BLaER1 (cell line): ENCODE measurements around the gene FBXO44.

Experiments used
- H3K27ac ChIP-seq: shearing (Covaris generic); formaldehyde crosslinking; 2 replicates; pipeline ENCODE4 v1.8.1; 2022
- H3K27me3 ChIP-seq: shearing (Covaris generic); formaldehyde crosslinking; 2 replicates; pipeline ENCODE4 v1.8.1; 2022
- H3K36me3 ChIP-seq: shearing (Covaris generic); formaldehyde crosslinking; 2 replicates; pipeline ENCODE4 v1.8.1; 2022
- H3K4me1 ChIP-seq: shearing (Covaris generic); formaldehyde crosslinking; 2 replicates; pipeline ENCODE4 v1.8.1; 2022
- H3K4me2 ChIP-seq: shearing (Covaris generic); formaldehyde crosslinking; 2 replicates; pipeline ENCODE4 v1.8.1; 2022
- H3K4me3 ChIP-seq: shearing (Covaris generic); formaldehyde crosslinking; 2 replicates; pipeline ENCODE4 v1.8.1; 2022
- H3K9ac ChIP-seq: shearing (Covaris generic); formaldehyde crosslinking; 2 replicates; pipeline ENCODE4 v1.8.1; 2022
- H3K9me3 ChIP-seq: shearing (Covaris generic); formaldehyde crosslinking; 2 replicates; pipeline ENCODE4 v1.8.1; 2022
- H4K20me1 ChIP-seq: shearing (Covaris generic); formaldehyde crosslinking; 2 replicates; pipeline ENCODE4 v1.8.1; 2022
- Cebpa-rat ChIP-seq: shearing (Covaris generic); IDR thresholded peaks from 2 replicates; pipeline ENCODE4 v1.8.1; 2022

FBXO44 gene

DNA sequence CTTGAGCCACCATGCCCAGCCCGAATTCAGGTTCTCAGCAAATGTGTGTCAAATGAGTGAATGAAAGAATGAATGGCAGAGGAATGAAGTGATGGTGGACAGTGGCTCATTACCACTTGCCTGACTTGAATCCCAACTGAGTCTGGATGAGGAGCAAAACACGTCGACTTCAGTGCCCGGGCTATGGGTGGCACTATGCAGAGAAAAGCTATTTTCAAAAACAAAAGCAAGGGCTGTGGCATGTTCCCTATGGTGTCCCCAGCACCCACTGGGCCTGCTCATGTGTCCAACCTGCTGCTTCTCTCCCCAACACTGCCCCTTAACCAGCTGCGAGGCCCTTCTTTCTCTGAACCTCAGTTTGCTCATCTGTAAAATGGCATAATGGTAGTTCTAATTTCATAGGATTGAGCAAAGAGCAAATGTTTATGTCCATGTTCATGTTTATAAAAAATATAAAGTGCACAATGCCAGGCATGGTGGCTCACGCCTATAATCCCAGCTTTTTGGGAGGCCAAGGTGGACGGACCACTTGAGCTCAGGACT is 30.6 kb downstream of the FBXO44 start:
- Histone ChIP-seq H3K27ac (peak overlapping the region; percentile 72), H3K36me3 (peaks cover 15% of the 10 kb centered on the region), H3K9ac (peak overlapping the region; percentile 69), H3K4me2 (peak overlapping the region; percentile 96), H3K4me3 (no peak overlapping the region; the same call in 1 of the 2 replicates), H4K20me1 (peaks cover 19% of the 10 kb centered on the region), H3K9me3 (no peaks in the 10 kb centered on the region), H3K4me1 (peaks cover 88% of the 10 kb centered on the region), H3K27me3 (no peaks in the 10 kb centered on the region)
- TF ChIP-seq Cebpa-rat = no peak

DNA sequence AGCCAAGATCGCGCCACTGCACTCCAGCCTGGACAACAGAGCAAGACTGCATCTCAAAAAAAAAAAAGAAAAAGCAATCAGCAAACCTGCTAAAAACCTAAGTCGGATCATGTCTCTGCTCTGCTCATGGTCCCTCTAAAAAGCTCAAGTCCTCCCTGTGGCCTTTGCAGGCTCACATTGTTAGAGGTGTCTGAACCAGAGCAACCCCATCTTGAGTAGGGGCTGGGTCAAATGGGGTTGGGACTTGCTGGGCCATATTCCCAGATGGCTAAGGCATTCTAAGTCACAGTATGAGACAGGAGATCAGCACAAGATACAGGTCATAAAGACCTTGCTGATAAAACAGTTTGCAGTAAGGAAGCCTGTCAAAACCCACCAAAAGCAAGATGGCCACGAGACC is 33.8 kb downstream of the FBXO44 start:
- H3K36me3 ChIP-seq = peaks cover 15% of the 10 kb centered on the region
- no peak for TF ChIP-seq Cebpa-rat
- H3K9ac ChIP-seq = peak overlapping the region; percentile 100
- peak overlapping the region; percentile 95 for H3K4me2 ChIP-seq
- H4K20me1 ChIP-seq = peaks cover 30% of the 10 kb centered on the region
- peak overlapping the region; percentile 100 for H3K27ac ChIP-seq
- peaks cover 82% of the 10 kb centered on the region for H3K4me1 ChIP-seq
- H3K27me3 ChIP-seq = no peaks in the 10 kb centered on the region
- H3K9me3 ChIP-seq = no peaks in the 10 kb centered on the region
- H3K4me3 ChIP-seq = peak overlapping the region; percentile 94; the same call in 1 of the 2 replicates

DNA sequence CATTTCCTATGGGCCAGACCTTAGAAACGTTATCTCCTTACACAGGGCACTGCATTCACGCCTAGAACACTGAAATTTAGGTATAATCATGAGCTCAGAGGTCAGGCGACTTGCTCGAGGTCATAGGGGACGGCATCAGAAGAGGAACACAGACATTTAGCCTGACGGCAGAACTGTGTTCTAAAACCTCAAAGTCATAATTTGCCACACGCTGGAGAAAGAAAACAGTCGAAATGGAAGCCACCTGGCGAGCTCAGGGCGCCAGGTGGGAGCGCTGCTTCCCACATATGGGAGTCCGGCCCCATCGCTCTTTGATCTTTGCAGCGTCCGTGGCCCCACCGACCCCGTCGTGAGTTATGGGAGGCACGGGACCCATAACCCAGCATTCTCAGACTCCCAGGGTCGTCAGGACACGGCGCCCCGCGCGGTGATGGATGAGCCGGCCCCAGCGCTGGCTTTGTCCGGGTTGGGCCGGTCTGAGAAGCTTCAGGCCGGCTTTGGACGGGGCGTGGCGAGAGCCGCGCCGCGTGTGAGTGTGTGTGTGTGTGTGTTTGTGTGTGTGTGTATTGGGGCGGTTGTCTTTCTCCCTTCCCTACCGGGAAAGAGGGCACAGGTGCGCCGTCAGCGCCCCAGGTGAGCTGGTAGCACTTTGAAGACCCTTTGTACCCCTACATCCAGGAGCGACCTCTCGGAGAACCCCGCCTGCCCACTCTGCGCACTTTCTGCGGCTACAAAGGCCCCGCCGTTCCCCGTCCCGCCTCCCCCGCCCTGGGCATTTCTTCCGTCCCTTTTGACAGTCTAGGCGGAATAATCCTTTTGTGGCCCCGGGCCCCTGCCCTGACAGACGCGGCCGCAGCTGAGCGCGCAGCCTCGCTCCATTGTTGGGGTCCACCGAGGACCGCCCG is 36.0 kb downstream of the FBXO44 start:
- Histone ChIP-seq H4K20me1 (peaks cover 37% of the 10 kb centered on the region), H3K27me3 (no peaks in the 10 kb centered on the region), H3K36me3 (peaks cover 19% of the 10 kb centered on the region), H3K4me1 (peaks cover 82% of the 10 kb centered on the region), H3K4me3 (peak overlapping the region; percentile 94), H3K9me3 (no peaks in the 10 kb centered on the region), H3K27ac (peak overlapping the region; percentile 100), H3K9ac (peak overlapping the region; percentile 100), H3K4me2 (peak overlapping the region; percentile 95)
- no peak for TF ChIP-seq Cebpa-rat

DNA sequence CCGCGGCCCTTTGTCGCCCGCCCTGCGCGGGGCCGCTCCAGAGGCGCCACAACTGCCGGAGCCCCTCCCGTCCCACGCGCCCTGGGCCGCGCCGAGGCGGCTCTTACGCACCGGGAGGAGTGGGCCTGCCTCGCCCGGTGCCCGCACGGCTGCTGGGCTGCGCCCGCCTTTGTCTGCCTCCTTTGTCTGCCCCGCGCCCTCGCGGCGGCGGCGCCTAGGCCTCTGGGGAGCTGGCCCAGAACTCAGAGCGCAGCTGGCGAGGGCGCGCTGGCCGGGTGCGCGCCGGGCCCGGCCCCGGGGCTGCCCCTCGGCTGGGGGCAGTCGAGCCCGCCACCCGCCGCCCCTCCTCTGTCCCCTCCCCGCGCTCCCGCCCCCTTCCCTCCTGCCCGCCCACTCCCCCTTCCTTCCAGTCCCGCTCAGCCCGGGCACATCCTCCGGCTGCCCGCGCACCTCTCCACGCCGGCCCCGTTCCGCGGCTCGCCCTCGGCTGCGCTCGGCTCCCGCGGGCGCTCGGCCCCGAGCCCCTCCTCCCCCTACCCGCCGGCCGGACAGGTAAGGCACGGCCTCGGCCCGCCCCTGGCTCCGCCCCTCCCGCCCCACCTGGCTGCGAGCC is 36.7 kb downstream of the FBXO44 start, which contains the start of gene DRAXIN:
Gene DRAXIN, plus strand, starts transcription at position 409 of the 613 bp plus-strand sequence. CDS start 14,549 bp downstream, outside the sequence.
- H3K9me3 ChIP-seq = no peaks in the 10 kb centered on the region
- H3K9ac ChIP-seq = peak within 1 kb of the TSS; percentile 100
- peaks cover 44% of the 10 kb centered on the region for H4K20me1 ChIP-seq
- TF ChIP-seq Cebpa-rat = no peak
- peak within 1 kb of the TSS; percentile 95 for H3K4me2 ChIP-seq
- H3K27ac ChIP-seq = peak within 1 kb of the TSS; percentile 100
- H3K4me1 ChIP-seq = peaks cover 82% of the 10 kb centered on the region
- H3K27me3 ChIP-seq = no peaks in the 10 kb centered on the region
- peak within 1 kb of the TSS; percentile 94 for H3K4me3 ChIP-seq
- H3K36me3 ChIP-seq = peaks cover 22% of the 10 kb centered on the region

DNA sequence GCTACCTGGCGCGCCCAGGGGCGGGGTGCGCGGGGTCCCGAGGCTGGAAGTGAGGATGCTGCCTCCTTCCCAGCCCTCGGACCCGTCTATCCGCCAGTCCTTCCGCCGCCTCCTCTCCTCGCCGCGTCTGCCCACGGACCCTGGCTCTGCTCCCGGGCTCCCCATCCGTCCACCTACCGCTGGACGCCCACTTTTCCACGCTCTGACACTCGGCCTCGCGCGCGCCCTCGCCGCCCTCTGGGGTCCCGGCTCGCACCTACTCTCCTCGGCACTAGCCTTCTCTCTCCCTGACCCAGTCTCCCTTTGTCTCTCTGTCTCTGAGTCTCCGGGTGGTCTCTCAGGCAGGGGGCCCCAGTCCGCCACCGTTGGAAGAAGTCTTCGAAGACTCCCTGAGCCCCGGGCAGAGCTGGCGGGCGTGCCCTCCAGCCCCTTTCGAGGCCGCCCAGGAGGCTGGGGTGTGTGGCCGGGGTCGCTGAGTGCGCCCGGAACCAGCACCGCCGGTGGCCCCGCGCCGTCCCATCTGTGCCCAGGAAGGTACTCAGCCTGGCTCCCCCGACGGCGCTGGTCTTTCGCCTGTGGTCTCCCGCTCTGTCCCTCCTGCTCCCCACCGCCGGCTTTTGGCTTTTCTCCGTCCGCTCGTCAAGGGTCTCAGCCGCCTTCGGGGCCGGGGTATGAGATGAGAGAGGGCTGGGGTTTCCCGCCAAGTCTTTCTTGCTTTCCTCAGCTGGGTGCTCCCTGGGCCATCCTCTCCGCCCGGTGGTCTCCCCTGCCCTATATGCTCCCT is 37.4 kb downstream of the FBXO44 start:
- peaks cover 21% of the 10 kb centered on the region for H3K36me3 ChIP-seq
- peak overlapping the region; percentile 92 for H3K4me2 ChIP-seq
- H3K27me3 ChIP-seq = no peaks in the 10 kb centered on the region
- peak overlapping the region; percentile 94 for H3K4me3 ChIP-seq
- H3K27ac ChIP-seq = peak overlapping the region; percentile 88
- TF ChIP-seq Cebpa-rat = no peak
- H4K20me1 ChIP-seq = peaks cover 51% of the 10 kb centered on the region
- H3K4me1 ChIP-seq = peaks cover 82% of the 10 kb centered on the region
- peak overlapping the region; percentile 100 for H3K9ac ChIP-seq
- H3K9me3 ChIP-seq = no peaks in the 10 kb centered on the region

DNA sequence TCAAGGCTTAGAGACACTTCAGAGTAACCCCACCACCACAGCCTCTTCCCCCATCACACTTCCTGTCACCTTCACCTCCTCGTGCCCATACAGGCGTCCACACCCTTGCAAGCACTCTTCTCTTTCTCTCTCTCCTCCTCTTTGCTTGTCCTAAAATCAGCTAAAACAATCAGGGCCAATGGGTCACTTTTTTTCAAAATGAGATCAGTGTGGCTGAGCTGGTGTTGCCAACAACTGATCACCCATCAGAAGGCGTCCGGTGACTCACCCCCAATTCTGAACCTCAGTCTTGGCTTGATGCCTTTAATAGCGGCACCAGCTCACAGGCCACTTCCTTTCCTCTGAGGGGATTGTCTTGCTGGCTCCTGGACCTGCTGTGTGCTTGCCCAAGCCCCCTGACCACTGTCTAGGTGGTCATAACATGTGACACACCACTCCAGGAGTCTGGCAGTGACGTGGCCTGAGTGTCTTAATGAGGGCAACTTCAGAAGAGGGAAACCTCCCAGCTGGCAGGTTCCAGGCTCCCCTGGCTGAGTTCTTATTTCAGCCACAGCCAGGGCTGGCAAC is 38.4 kb downstream of the FBXO44 start:
- Histone ChIP-seq H3K27me3 (no peaks in the 10 kb centered on the region), H3K4me1 (peaks cover 82% of the 10 kb centered on the region), H3K36me3 (peaks cover 21% of the 10 kb centered on the region), H4K20me1 (peaks cover 61% of the 10 kb centered on the region), H3K9me3 (no peaks in the 10 kb centered on the region), H3K9ac (peak overlapping the region; percentile 100), H3K4me2 (peak overlapping the region; percentile 92), H3K27ac (peak overlapping the region; percentile 88; the same call in 1 of the 2 replicates), H3K4me3 (peak overlapping the region; percentile 94)
- TF ChIP-seq Cebpa-rat = no peak

DNA sequence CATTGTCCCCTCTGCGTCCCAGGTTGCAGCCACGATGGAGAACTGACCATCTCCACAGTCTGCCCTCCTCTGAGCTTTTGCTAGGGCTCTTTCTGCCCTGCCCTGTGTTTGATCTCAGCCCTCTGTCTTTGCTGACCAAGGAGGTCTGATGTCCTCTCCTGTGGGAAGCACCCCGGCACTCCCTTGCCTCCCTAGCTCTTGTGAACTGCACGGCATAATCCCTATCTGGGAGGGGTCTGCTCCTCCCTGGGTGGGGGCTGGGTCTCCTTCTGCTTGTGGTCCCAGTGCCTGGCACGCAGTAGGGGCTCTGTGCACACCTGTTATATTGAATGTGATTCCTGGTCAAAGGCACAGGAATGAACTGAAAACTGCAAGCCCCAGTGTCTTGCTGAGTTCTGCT is 39.2 kb downstream of the FBXO44 start:
- no peak for TF ChIP-seq Cebpa-rat
- H3K4me1 ChIP-seq = peaks cover 82% of the 10 kb centered on the region
- H3K4me3 ChIP-seq = no peak overlapping the region
- peak overlapping the region; percentile 92 for H3K4me2 ChIP-seq
- H4K20me1 ChIP-seq = peaks cover 69% of the 10 kb centered on the region
- peaks cover 21% of the 10 kb centered on the region for H3K36me3 ChIP-seq
- no peaks in the 10 kb centered on the region for H3K9me3 ChIP-seq
- H3K27me3 ChIP-seq = no peaks in the 10 kb centered on the region
- H3K9ac ChIP-seq = peak overlapping the region; percentile 100; the same call in 1 of the 2 replicates
- H3K27ac ChIP-seq = no peak overlapping the region; the same call in 1 of the 2 replicates

DNA sequence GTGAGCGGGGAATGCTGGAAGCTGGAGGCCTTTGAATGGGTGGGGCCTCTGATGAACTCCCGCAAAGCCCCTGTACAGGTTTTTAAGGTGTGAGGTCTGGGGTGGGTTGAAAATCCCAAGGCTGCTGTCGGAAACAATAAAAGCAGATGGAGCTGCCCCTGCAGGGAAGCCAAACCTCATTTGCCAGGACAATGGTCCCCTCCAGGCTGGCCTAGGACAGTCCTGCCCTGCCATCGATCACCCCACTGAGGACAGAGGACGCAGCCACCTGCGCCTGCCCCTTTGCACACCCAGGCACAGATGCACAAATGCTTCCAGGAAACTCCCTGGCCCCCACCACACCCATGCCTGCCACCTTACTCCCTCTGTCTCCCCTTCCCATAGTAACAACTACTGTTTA is 41.2 kb downstream of the FBXO44 start:
- TF ChIP-seq Cebpa-rat = no peak
- Histone ChIP-seq H3K27ac (no peak overlapping the region), H4K20me1 (peaks cover 89% of the 10 kb centered on the region), H3K36me3 (peaks cover 21% of the 10 kb centered on the region), H3K9ac (peak overlapping the region; percentile 38; the same call in 1 of the 2 replicates), H3K9me3 (no peaks in the 10 kb centered on the region), H3K27me3 (no peaks in the 10 kb centered on the region), H3K4me3 (no peak overlapping the region), H3K4me2 (peak overlapping the region; percentile 32), H3K4me1 (peaks cover 88% of the 10 kb centered on the region)
